AG09319 (cell line): ENCODE measurements around the gene MAP3K4.

Experiments
- DNase-seq: peaks from one replicate; pipeline ENCODE4 v3.0.0-alpha.2; 2010; ENCODE audit warnings: low read depth; ENCODE audit errors: extremely low read depth
- TF ChIP-seq, protein P1 (sequence below): IDR thresholded peaks from 2 replicates; pipeline ENCODE4 v1.5.1; 2011; ENCODE audit warnings: low read depth, mild to moderate bottlenecking, inconsistent platforms, low read length, moderate library complexity

MAP3K4 gene

DNA sequence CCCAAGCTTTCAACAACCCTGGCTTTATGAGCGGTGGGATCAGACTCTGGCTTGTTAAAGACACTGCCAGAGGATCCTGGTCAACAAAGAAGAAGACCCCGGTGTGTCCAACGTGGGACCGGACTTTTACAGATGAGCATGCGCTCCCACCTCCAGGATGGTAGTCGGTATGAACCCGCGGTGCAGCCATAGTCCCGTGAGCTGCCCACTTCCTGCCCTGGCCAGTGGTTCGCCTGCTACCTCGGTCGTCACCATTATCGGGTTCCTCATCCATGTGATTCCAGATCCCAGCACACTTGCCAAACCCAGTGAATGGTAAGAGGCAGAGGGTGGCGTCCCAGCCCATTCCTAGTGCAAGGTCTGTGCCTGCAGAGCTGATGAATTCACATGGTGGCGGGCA, 169.6 kb downstream of the MAP3K4 start:
- TF ChIP-seq, protein P1, sequence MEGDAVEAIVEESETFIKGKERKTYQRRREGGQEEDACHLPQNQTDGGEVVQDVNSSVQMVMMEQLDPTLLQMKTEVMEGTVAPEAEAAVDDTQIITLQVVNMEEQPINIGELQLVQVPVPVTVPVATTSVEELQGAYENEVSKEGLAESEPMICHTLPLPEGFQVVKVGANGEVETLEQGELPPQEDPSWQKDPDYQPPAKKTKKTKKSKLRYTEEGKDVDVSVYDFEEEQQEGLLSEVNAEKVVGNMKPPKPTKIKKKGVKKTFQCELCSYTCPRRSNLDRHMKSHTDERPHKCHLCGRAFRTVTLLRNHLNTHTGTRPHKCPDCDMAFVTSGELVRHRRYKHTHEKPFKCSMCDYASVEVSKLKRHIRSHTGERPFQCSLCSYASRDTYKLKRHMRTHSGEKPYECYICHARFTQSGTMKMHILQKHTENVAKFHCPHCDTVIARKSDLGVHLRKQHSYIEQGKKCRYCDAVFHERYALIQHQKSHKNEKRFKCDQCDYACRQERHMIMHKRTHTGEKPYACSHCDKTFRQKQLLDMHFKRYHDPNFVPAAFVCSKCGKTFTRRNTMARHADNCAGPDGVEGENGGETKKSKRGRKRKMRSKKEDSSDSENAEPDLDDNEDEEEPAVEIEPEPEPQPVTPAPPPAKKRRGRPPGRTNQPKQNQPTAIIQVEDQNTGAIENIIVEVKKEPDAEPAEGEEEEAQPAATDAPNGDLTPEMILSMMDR: no peak
- DNase-seq: no peak

DNA sequence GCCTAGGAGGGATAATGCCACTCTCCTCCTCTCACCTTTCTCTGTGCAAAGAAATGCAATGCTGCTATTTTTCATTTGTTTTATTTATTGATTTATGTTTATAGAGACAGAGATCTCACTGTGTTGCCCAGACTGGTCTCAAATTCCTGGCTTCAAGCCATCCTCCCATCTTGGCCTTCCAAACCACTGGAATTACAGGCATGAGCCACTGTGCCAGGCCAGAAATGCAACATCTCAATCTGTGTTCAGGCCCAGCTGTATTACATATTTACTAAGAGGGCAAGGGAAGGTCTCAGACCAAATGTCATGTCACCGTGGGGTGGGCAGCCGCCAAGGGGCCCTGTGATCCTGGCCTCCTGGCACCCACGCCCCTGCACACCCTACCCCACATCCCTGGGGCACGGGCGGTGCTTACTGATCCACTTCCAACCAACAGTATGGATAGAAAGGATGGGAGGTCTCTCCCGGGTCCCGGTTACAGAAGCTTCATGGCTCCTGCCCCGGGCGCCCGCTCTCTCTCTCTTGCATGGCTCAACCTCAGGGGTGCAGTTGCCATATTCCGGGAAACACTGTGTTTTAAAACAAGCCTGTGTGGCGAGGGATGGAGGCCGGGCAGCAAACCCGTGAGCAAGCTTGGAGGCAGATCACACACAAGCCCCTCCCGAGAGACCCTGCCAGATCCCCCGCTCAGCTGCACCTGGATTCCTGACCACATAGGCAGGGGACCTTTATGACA, 170.5 kb downstream of the MAP3K4 start:
- peak; percentile 74 for DNase-seq
- TF ChIP-seq, protein P1: no peak

DNA sequence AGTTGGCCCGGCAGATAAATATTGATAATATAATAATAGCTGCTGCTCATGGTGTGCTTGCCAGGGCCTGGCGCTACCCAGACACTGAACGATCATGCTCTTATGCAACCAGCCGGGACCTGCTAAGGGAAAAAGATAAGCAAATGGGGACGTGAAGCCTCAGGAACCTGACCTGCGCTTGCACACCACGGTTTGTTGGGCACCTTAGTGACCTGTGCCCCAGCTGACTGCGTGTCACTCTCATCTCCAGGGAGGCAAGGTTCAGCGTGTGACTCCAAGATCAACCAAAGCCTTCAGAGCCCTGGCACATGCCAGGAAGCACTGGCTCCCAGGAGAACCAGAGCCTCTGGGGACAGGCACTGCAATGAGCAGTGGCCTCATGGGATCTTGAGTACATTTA, 171.2 kb downstream of the MAP3K4 start:
- no peak for DNase-seq
- TF ChIP-seq, protein P1: no peak

DNA sequence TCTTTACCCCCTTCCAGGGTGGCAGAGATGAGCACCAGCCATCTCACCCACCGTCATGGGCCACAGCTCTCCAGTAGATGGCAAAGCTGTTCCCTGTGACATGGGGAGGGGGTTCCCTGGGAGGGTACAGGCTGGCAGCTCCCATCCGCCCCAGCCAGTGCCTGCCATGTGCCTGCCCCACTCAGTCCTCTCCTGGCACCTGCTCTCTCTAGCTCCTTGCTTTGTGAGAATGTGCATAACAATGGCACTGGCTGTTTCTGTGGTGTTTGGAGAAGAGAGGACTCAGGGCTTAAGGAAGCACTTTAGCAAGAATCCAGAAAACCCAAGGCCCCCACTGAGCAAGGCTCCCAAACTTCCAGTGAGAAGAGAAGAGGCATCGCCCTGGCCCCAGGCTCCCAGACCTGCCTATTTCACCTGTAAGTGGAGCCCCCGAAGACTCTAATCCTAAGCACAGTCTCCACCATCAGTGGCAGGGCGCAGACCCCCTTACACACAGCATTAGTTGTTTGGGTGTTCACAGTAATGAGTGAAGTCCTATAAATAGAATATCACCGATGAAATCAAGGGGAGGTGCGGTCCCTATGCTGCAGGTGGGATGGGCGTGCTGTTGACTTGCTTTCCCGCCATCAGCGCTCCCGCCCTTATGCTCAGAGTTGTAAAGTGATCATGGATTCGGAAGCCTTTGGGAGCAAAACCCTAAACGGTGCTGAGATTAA, 172.1 kb downstream of the MAP3K4 start:
- no peak for DNase-seq
- TF ChIP-seq, protein P1: no peak

DNA sequence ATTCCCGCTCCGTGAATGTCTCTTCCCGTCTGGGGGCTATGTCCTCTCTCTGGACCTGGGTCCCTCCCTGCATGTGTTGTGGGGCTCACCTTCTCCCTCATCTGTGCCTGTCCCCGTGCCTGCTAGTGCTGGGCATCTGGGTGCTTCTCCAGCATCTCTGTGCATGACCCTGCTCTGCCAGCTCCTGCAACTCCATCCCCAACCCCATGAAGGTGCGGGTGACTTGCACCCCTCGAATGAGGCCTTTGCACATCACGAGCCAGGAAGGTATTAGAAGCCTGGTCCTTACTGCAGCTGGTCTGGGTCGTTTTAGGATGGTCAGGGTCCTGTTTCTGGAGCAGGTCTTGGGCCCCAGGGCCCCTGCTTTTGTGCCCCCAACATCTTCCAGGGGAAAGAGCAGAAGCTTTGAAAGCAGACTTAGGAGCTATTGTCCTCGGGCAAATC, 172.6 kb downstream of the MAP3K4 start:
- TF ChIP-seq, protein P1: no peak

DNA sequence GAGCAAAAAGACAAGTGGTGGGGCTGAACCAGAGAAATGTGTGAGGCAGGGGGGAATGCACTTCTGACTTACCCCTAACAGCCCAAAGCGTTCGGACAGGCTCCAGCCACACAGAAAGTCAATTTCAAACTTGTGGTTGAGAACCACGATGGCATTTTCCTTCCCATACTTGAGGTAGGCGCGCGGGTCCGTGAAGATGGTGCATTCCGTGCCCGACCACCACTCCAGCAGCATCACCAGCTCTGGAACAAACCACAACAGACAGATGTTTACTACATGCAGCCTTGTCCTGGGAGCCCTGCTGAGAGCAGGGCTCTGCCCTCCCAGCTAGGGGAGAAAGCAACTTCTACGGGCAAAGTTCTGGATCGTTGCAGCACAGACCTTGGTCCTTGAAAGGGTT, 174.6 kb downstream of the MAP3K4 start:
- DNase-seq: no peak
- TF ChIP-seq, protein P1: no peak

More for the DNA sequence above, 172.6 kb downstream of the MAP3K4 start:
- no peak for DNase-seq

DNA sequence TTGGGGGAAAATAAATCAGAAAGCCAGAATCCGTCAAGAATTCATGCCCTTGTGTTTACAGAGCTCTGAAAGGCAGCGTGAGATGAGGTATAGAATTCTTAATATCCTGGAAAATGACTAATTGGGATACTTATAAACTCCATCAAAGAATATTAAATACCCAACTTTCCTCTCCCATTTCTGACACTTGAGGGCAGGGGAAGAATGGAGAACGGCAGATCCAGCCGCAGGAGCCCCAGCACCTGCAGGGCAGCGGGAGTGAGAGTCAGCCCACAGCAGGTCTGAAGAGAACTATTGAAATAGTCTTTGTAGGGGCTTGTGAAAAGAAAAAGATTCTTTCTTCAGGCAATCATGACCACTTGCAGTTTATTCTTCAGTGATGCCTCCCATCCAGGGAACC, 175.1 kb downstream of the MAP3K4 start:
- DNase-seq: no peak
- TF ChIP-seq, protein P1: no peak
